NCI-H526 treated with DMSO at 0.1 percent for 48 hours (cell line): ENCODE measurements around the gene OR52N4.
"Not testable (repeated sequence)": the region's sequence is repeated elsewhere in the genome, so short reads cannot be mapped to it uniquely, and the experiment has no call there.

Source experiments
- DNase-seq: peaks from one replicate; lab custom pipeline; 2025; lab: John Stamatoyannopoulos, UW

OR52N4 gene

GRCh38 chr11:5753943-5754342, at the start of gene OR52N4:
Gene OR52N4 (plus strand): TSS chr11:5754243. CDS start chr11:5754741, 498 bp downstream.
- DNase-seq, result no peak

GRCh38 chr11:5705688-5706087, 48.4 kb upstream of the OR52N4 start:
- DNase-seq, result no peak

GRCh38 chr11:5712507-5712906, 41.5 kb upstream of the OR52N4 start:
- DNase-seq, result no peak

GRCh38 chr11:5713695-5714094, 40.3 kb upstream of the OR52N4 start:
- no peak for DNase-seq

DNA sequence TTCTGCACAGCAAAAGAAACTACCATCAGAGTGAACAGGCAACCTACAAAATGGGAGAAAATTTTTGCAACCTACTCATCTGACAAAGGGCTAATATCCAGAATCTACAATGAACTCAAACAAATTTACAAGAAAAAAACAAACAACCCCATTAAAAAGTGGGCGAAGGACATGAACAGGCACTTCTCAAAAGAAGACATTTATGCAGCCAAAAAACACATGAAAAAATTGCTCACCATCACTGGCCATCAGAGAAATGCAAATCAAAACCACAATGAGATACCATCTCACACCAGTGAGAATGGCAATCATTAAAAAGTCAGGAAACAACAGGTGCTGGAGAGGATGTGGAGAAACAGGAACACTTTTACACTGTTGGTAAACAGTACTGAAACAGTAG, 37.5 kb upstream of the OR52N4 start:
- not testable (repeated sequence) for DNase-seq

DNA sequence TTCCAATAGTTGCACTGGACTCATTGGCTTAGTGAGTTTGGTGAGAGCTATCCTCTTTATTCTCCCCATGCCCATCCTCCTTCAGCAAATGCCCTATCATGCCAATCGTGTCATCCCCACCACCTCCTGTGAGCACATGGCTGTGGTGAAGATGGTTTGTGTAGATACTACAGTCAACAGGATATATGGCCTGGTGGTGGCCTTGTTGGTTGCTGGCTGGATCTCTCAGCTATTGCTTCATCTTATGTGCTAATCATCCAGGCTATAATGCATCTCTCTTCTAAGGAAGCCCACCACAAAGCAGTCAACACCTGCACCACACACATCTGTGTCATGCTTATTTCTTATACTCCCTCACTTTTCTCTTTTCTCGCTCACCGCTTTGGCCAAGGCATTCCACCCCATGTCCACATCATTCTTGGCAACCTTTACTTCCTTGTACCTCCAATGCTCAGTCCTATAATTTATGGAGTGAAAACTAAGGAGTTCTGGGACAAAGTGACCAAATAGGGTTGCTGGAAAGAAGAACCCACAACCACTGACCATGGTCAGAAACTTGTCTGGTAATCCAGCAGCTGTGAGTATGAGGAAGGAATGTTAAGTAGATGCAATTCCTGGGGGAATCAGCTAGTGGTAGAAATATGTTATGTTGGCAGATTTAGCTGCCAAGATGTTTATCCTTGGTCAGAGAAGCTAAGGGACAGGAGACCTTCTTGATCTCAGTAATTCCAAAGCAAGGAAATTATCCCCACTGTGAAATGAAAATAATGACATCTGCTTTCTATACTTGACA, 34.1 kb upstream of the OR52N4 start:
- DNase-seq, result no peak

GRCh38 chr11:5722622-5723021, 31.4 kb upstream of the OR52N4 start:
- DNase-seq, result no peak

DNA sequence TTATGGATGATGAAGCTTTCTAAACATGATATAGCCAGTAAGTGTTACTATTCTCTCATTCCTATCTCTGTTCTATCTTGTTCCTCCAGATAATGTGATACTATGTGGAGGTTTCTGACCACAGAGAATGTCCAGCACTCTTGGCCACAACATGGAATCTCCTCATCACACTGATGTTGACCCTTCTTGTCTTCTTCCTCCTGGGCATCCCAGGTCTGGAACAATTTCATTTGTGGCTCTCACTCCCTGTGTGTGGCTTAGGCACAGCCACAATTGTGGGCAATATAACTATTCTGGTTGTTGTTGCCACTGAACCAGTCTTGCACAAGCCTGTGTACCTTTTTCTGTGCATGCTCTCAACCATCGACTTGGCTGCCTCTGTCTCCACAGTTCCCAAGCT, 27.7 kb upstream of the OR52N4 start:
- no peak for DNase-seq

GRCh38 chr11:5727691-5728090, 26.4 kb upstream of the OR52N4 start:
- no peak for DNase-seq

DNA sequence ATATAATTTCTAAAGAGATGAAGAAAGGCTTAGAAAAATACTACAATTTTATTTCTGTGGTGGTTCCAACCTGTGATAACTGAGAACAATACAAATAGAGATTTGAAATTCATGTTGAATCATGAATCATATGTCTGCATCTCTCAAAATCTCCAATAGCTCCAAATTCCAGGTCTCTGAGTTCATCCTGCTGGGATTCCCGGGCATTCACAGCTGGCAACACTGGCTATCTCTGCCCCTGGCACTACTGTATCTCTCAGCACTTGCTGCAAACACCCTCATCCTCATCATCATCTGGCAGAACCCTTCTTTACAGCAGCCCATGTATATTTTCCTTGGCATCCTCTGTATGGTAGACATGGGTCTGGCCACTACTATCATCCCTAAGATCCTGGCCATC, 17.6 kb upstream of the OR52N4 start, which contains the start of gene OR56B1:
OR56B1 (plus strand) TSS at position 53 of the 400 bp plus-strand sequence; CDS start at position 122, 69 bp downstream.
- DNase-seq, result no peak

GRCh38 chr11:5737091-5737490, 17.0 kb upstream of the OR52N4 start:
- no peak for DNase-seq

DNA sequence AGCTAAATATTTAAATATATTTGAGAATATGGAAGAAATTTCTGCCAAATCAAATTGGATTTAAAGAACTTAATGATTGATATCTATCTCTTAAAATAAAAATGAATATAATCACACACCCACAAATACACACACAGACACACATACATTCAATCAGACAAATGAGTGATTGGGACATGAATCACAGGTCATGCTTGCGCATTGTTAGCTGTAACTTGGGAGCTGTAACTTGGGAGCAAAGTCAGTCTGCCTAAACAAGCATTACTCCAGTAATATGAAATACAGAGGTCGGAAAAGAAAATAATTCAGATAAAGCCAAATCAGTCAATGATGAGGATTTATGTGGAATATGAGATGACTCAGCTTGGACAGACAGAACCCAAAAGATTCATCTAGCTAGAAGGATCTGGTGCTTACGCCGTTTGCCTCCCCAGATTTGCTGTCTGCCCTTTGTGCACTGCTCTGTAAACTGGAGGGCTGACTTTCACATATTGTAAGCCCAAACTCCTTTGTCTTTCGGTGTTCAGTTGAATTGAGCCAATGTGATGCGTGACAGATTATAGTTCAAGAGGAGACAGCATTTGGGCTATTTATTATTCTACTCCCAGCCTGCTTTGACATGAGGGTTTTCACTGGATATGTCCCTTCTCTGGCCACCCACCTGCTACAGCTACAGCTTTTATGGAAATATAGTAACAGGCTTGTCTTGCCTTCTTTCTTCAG, 16.2 kb upstream of the OR52N4 start:
- DNase-seq, result no peak

- DNase-seq, result no peak
These were observed 15.6 kb upstream of the OR52N4 start for GRCh38 chr11:5738431-5738830.

- no peak for DNase-seq
These were observed 7.4 kb upstream of the OR52N4 start for GRCh38 chr11:5746614-5747013.

DNA sequence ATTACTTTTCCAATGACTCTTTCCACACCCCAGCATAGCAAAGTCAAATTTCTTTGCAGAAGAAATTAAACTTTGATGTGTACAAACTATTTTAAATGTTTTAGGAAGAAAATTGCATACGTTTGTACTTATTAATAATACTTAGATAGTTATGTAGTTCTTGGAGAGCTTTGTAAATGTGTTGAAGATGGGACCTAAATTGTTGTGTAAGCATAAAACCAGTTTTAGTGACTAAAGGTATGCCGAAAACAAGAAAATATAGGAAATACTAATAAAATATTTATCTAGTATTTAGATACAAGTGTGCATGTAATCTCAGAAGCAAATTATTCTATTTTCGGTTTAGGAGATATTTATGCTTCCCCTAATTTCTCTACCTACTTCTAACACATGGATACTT, 4.2 kb upstream of the OR52N4 start:
- no peak for DNase-seq

DNA sequence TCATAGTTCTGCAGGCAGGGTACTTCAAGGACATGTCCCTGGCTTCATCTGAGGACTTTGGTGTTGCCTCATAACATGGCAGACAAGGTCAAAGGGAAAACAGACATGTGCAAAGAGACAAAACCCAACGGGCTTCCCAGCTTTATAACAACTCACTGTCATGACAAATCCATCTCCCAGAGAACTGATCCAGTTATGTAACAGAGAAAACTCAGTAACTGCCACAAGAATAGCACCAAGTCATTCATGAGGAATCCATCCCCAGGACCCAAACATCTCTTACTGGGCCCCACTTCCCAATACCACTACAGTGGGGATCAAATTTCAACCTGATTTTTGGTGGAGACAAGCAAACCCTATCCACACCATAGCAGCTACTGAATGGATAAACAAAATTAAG, 13.0 kb downstream of the OR52N4 start:
- DNase-seq, result no peak

GRCh38 chr11:5783255-5783654, 29.2 kb downstream of the OR52N4 start, which contains the start of gene OR52N5:
Gene OR52N5 (minus strand): TSS chr11:5783355. CDS start chr11:5778634, 4,721 bp downstream.
- no peak for DNase-seq

- DNase-seq, result no peak
These were observed 37.1 kb downstream of the OR52N4 start, which contains the start of gene OR52N1 for GRCh38 chr11:5791165-5791564. Gene OR52N1 (minus strand): TSS chr11:5791265. CDS start chr11:5788816, 2,449 bp downstream.

DNA sequence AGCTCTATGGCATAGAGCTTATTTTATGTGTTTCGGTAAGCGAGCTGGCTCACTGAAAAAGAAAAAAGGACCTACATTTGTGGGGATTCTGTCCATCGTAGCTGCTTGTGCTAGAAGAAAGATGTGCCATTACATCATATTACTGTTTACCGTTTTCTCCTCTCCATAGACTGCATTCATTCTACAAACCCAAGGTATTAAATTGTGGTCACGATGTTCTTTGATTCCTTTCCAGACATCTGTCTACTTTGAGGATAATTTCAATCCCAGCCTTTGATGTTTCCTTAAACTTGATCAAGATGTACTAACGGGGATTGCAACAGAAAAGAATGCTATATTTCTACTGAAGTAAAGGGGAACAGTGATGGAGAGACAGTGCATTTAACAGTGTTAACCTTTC, 42.5 kb downstream of the OR52N4 start:
- DNase-seq, result no peak

GRCh38 chr11:5803982-5804381, 49.9 kb downstream of the OR52N4 start:
- no peak for DNase-seq
